Colon (tissue), 2 donors: ENCODE results near the gene SHCBP1.
A peak's percentile ranks its signal among the peaks of the same experiment; 100 is the strongest.
"Not testable (repeated sequence)": the region's sequence is repeated elsewhere in the genome, so short reads cannot be mapped to it uniquely, and the experiment has no call there.

Experiments
- FAIRE-seq: peaks from 2 replicates; lab custom pipeline; 2012; peaks lifted over from hg19 to GRCh38; lab: Jason Lieb, UNC
- donor health status: control.
- donor health status: control.

Gene SHCBP1

GRCh38 chr16:46618516-46618915 is 2.7 kb downstream of the SHCBP1 start:
- no peak for FAIRE-seq

- FAIRE-seq: no peak
Observed at GRCh38 chr16:46614006-46614405, 7.2 kb downstream of the SHCBP1 start.

- FAIRE-seq: no peak
Observed at GRCh38 chr16:46613352-46613751, 7.8 kb downstream of the SHCBP1 start.

GRCh38 chr16:46612121-46612520 is 9.1 kb downstream of the SHCBP1 start:
- no peak for FAIRE-seq

DNA sequence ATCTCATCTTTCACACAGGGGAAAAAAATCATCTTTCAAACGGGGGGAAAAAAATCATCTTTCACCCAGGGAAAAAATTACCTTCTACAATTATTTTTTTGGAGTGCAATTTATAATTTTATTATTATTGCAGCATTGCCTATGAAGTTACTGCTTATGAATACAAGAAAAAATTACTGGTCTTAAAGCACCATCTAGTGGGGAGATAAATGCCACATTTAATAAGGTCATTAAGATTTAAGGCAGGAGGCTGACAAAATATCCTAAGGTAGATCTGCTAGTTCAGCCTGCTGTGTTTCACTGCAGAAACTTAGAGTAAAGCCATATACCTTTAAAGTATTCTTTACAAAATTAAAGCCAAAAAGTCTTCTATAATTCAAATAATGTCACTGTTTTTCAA is 13.7 kb downstream of the SHCBP1 start:
- peak; percentile 10 for FAIRE-seq

DNA sequence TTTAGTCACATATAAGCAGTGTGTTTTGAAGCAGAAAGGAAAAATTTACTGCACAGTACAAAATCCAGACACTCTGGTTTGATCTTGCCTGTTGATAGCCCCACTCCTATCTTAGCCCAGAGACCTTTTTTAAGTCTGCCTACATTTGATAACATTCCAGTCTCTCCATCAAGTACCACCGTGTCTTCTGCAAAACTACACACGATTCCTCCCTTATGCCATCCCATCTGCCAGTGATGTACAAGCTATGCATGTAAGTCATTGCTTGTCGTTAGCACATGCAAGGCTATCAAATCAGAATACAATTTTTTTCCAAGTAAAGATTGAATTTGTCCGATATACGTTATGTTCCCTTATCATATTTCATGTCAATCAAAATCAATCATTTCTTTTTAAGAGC is 14.9 kb downstream of the SHCBP1 start:
- FAIRE-seq: no peak

GRCh38 chr16:46591257-46591656 is 29.9 kb downstream of the SHCBP1 start:
- no peak for FAIRE-seq

DNA sequence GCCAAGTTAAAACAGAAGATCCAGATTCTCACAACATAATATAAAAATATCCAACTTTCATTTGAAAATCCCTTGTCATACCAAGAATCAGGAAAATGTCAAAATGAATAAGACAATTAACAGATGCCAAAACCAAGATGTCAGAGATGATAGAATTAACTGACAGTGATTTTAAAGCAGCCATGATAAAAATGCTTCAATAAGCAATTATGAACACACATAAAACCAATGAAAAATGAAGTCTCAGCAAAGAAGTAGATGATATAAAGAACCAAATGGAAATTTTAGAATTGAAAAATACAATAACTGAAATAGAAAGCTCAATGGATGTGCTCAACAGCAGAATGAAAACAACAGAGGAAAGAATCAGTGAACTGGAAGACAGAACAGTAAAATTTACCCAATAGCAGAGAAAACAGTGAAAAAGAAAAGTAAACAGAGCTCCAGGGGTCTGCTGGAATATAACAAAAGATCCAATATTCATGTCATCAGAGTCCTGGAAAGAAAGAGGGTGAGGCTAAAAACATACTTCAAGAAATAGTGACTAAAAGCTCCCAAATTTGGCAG is 35.1 kb downstream of the SHCBP1 start:
- FAIRE-seq: no peak

- no peak for FAIRE-seq
Observed at GRCh38 chr16:46583036-46583435, 38.1 kb downstream of the SHCBP1 start.

DNA sequence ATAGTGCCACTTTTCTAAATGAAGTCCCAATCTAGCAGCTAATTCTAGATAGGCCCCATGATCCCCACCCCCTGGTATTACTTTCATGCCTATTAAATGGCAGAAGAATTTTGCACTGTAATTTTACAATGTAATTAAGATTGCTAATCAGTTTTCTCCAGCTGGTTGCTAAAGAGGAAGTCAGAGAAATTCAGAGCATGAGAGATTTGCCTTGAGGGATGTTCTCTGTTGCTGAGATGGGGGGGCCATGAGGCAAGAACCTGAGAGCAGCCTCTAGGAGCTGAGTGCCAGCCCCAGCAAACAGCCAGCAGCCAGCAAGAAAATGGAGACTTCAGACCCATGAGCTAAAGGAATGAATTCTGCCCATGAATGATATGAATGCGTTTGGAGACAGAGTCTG is 38.9 kb downstream of the SHCBP1 start:
- no peak for FAIRE-seq

GRCh38 chr16:46577988-46578579 is 43.1 kb downstream of the SHCBP1 start:
- FAIRE-seq: no peak

GRCh38 chr16:46573834-46574159 is 47.4 kb downstream of the SHCBP1 start:
- no peak for FAIRE-seq

- FAIRE-seq: no peak
Observed at GRCh38 chr16:46573008-46573833, 48.0 kb downstream of the SHCBP1 start.

DNA sequence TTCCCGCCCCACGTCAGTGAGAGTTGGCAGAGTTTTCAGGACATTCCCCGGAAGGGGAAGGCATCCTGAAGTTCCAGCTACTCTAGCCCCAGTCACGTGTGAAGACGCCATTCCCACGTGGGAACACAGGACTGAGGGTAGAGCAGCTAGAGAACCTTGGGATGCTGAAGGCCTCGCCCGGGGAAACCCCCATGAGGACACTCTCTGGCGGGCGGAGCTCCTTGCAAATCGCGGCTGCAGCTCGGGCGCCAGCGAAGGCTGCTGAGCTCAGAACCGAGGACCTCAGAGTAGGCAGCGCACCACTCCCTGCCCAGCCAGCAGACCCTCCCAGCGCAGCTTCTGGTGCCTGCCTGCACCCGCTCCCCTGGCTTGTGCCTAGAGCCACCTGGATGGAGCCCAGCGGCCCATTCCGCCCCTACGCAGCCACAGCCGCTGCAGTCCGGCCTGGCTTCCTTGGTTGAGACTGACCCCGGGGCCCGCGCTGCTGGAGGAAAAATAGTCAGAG is 51.9 kb downstream of the SHCBP1 start:
- no peak for FAIRE-seq

DNA sequence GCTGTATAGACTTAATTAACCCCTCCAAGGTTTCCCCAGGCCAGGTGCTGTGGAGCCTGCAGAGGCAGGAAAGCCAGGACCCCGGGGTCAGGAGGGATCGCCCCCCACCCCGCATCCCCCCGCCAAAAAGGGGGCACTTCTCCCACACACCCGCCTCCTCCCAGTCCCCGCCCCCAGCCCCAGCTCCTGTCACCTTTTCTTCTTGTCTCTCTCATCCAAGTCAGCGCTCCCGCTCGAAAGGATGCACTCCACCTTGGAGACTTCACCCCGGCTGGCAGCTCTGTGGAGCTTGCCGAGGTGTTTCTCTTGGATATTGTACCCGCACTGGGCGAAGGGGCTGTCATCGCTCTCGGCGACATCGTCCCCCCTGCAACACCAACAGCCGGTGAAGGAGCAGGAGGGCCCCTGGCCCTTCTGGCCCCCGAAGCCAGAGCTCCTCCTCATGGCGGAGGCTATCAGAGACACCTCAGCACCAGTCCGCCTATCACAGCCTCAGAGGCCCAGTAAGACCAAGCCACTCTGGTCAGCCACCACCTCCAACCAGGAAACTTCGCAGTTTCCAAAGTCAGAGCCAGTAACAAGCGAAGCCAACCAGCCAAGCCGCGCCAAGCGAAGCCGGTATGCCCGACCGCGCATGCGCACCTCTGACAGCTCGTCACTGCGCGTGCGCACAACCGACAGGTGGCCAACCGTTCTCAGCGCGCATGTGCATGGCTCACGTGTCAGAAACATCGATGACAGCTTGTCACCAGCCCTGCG is 52.5 kb downstream of the SHCBP1 start:
- no peak for FAIRE-seq

DNA sequence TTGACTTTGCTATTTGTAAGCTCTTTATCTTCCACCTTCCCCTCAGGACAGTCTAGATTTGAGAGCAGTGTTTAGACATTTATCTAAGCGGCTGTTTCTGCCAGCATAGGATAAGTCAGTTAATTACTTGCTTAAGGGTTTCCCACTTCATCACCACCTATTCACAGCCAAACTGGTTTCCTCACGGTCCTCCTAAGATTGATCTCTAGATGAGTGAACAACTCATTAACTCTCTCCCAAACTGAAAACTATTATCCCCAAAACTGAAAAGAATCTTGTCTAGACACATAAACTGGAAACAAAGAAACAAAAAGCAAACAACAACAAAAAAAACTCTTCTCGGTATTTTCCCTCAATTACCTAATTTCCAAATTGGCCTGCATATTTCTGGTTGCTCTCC is 58.2 kb downstream of the SHCBP1 start:
- FAIRE-seq: no peak

DNA sequence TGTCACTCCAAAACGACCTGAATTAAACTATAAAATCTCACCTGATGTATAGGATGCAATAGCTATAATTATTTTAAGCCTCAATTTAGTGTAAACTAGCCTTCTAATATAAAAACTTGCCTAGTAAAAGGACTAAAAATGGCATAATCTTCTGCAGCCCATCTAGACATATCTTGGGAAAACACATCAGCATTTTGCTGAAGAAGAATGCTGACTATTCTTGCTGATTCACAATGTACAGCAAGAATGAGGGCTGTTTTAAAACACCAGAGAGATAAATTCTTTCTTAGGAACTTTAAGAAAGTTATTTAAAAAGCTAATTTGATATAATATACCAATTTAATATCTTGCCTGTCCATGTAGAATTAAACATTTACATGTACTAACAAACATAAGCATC is 63.2 kb downstream of the SHCBP1 start:
- no peak for FAIRE-seq

DNA sequence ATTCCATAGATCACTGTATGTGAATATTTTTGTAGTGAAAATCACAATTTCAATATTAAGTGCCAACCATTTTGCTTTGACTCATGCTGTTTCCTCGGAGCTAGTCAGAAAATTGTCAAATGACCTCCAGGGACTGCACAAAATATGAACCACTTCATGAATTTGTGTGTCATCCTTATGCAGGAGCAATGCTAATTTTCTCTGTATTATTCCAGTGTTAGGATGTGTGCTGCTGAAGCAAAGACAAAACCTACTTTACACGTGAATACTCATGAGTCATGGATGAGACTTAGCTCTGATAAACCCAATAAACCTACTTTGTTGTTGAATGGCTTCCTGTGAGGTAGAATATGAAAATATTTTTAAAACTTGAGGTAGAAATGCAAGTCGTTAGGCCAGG is 65.2 kb downstream of the SHCBP1 start:
- FAIRE-seq: no peak

DNA sequence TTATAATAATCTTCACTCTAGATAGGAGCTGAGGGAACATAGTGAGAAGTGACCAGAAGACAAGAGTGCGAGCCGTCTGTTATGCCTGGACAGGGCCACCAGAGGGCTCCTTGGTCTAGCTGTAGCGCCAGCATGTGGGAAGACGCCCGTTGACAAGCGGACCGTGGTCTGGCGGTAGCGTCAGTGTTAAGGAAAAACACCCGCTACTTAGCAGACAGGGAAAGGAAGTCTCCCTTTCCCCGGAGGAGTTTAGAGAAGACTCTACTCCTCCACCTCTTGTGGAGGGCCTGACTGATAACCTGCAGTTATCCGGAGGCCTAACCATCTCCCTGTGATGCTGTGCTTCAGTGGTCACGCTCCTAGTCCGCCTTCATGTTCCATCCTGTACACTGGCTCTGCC is 66.7 kb downstream of the SHCBP1 start:
- not testable (repeated sequence) for FAIRE-seq

DNA sequence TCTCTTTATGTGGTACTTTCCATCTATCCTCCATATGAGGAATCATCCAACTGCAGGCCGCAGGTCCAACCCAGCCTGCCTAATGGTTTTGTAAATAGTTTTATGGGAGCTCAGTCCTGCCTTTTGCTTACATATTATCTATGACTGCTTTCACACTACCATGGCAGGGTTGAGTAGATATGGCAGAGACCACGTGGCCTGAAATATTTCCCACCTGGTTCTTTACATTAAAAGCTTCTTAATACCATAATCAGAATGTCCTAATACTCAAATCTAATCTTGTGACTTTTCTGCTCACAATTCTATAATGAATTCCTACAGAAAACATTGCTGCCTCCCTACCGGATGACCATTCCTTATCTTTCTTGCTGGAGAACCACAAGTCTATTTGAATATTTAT is 71.7 kb downstream of the SHCBP1 start:
- no peak for FAIRE-seq
